ENCODE results near the gene CDCP2.
A peak's percentile ranks its signal among the peaks of the same experiment; 100 is the strongest.

CDCP2 gene

GRCh38 chr1:54153535-54154439 lies 987 bp upstream of the CDCP2 start:
- ATAC-seq: peak; percentile 76
- TF ChIP-seq, protein P1, sequence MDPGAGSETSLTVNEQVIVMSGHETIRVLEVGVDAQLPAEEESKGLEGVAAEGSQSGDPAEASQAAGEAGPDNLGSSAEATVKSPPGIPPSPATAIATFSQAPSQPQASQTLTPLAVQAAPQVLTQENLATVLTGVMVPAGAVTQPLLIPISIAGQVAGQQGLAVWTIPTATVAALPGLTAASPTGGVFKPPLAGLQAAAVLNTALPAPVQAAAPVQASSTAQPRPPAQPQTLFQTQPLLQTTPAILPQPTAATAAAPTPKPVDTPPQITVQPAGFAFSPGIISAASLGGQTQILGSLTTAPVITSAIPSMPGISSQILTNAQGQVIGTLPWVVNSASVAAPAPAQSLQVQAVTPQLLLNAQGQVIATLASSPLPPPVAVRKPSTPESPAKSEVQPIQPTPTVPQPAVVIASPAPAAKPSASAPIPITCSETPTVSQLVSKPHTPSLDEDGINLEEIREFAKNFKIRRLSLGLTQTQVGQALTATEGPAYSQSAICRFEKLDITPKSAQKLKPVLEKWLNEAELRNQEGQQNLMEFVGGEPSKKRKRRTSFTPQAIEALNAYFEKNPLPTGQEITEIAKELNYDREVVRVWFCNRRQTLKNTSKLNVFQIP (CRISPR knock-in tag; IDR thresholded peaks at IDR 0.05; ENCODE audit: borderline replicate concordance, low read depth): no peak

DNA sequence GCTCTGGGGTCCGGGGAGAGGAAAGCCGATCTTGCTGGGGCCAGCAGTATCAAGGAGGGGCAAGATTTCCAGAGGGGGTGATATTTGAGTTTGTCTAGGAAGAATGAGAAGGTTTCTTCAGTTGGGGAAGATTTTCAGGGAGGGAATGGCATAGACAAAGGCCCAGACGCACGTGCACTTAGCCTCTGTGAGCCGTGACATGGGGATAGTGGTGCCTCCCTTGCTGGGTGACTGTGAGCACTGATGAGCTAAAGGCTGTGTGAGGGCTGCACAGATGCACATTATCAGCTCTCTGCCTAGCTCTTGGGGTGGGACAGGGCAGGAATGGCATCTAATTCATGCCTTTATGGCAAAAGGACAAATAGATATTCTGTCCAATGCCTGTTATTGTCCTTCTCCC lies 1.8 kb downstream of the CDCP2 start:
- no peak for ATAC-seq
- TF ChIP-seq, protein P1 (CRISPR knock-in tag; IDR thresholded peaks at IDR 0.05; ENCODE audit: borderline replicate concordance, low read depth): no peak
- no peak for TF ChIP-seq TCF4 (CRISPR knock-in tag; IDR thresholded peaks at IDR 0.05; ENCODE audit: borderline replicate concordance)
- TF ChIP-seq ZNF70 (CRISPR knock-in tag; IDR thresholded peaks at IDR 0.05): no peak
- no peak for TF ChIP-seq ZFP3 (CRISPR knock-in tag; IDR thresholded peaks at IDR 0.05)
- no peak for TF ChIP-seq ISL1 (CRISPR knock-in tag; IDR thresholded peaks at IDR 0.05)
- TF ChIP-seq BACH2 (CRISPR knock-in tag; IDR thresholded peaks at IDR 0.05; ENCODE audit: borderline replicate concordance): no peak
- no peak for TF ChIP-seq ARNTL (CRISPR knock-in tag; IDR thresholded peaks at IDR 0.05; ENCODE audit: borderline replicate concordance, low read depth)
- TF ChIP-seq, protein P2, sequence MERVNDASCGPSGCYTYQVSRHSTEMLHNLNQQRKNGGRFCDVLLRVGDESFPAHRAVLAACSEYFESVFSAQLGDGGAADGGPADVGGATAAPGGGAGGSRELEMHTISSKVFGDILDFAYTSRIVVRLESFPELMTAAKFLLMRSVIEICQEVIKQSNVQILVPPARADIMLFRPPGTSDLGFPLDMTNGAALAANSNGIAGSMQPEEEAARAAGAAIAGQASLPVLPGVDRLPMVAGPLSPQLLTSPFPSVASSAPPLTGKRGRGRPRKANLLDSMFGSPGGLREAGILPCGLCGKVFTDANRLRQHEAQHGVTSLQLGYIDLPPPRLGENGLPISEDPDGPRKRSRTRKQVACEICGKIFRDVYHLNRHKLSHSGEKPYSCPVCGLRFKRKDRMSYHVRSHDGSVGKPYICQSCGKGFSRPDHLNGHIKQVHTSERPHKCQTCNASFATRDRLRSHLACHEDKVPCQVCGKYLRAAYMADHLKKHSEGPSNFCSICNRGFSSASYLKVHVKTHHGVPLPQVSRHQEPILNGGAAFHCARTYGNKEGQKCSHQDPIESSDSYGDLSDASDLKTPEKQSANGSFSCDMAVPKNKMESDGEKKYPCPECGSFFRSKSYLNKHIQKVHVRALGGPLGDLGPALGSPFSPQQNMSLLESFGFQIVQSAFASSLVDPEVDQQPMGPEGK (CRISPR knock-in tag; IDR thresholded peaks at IDR 0.05; ENCODE audit: borderline replicate concordance): no peak
- no peak for TF ChIP-seq ZNF565 (CRISPR knock-in tag; conservative IDR thresholded peaks at IDR 0.05; ENCODE audit: low read depth)
- no peak for TF ChIP-seq CSDC2 (CRISPR knock-in tag; IDR thresholded peaks at IDR 0.05)
- TF ChIP-seq OSR1 (CRISPR knock-in tag; IDR thresholded peaks at IDR 0.05): no peak
- TF ChIP-seq ZNF8 (CRISPR knock-in tag; IDR thresholded peaks at IDR 0.05): no peak
- no peak for TF ChIP-seq ESRRG (CRISPR knock-in tag; IDR thresholded peaks at IDR 0.05)
- no peak for TF ChIP-seq TOX (CRISPR knock-in tag; IDR thresholded peaks at IDR 0.05; ENCODE audit: borderline replicate concordance)
- no peak for TF ChIP-seq GLIS3 (CRISPR knock-in tag; IDR thresholded peaks at IDR 0.05)

- TF ChIP-seq ISL1 (CRISPR knock-in tag; IDR thresholded peaks at IDR 0.05) (no peak), TCF4 (CRISPR knock-in tag; IDR thresholded peaks at IDR 0.05; ENCODE audit: borderline replicate concordance) (no peak), ZC3H10 (CRISPR knock-in tag; IDR thresholded peaks at IDR 0.05) (no peak), ZNF565 (CRISPR knock-in tag; conservative IDR thresholded peaks at IDR 0.05; ENCODE audit: low read depth) (no peak), CREB5 (CRISPR knock-in tag; IDR thresholded peaks at IDR 0.05; ENCODE audit: low read depth) (no peak), ZFP30 (CRISPR knock-in tag; IDR thresholded peaks at IDR 0.05) (no peak), ZFP3 (CRISPR knock-in tag; IDR thresholded peaks at IDR 0.05) (no peak), BACH2 (CRISPR knock-in tag; IDR thresholded peaks at IDR 0.05; ENCODE audit: borderline replicate concordance) (no peak), TOX (CRISPR knock-in tag; IDR thresholded peaks at IDR 0.05; ENCODE audit: borderline replicate concordance) (no peak), ZNF70 (CRISPR knock-in tag; IDR thresholded peaks at IDR 0.05) (no peak)
- TF ChIP-seq, protein P3, sequence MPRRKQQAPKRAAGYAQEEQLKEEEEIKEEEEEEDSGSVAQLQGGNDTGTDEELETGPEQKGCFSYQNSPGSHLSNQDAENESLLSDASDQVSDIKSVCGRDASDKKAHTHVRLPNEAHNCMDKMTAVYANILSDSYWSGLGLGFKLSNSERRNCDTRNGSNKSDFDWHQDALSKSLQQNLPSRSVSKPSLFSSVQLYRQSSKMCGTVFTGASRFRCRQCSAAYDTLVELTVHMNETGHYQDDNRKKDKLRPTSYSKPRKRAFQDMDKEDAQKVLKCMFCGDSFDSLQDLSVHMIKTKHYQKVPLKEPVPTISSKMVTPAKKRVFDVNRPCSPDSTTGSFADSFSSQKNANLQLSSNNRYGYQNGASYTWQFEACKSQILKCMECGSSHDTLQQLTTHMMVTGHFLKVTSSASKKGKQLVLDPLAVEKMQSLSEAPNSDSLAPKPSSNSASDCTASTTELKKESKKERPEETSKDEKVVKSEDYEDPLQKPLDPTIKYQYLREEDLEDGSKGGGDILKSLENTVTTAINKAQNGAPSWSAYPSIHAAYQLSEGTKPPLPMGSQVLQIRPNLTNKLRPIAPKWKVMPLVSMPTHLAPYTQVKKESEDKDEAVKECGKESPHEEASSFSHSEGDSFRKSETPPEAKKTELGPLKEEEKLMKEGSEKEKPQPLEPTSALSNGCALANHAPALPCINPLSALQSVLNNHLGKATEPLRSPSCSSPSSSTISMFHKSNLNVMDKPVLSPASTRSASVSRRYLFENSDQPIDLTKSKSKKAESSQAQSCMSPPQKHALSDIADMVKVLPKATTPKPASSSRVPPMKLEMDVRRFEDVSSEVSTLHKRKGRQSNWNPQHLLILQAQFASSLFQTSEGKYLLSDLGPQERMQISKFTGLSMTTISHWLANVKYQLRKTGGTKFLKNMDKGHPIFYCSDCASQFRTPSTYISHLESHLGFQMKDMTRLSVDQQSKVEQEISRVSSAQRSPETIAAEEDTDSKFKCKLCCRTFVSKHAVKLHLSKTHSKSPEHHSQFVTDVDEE (CRISPR knock-in tag; IDR thresholded peaks at IDR 0.05): no peak
- ATAC-seq: no peak
Observed at GRCh38 chr1:54149734-54150133, 3.1 kb downstream of the CDCP2 start.

Measured in SK-N-SH treated with all-trans-retinoic acid at 6 μM for 48 hours (cell line).